Ammon's horn (tissue), 1 donor: ENCODE data around the gene MSI2.

Experiments
- DNase-seq: peaks from one replicate; pipeline ENCODE4 v3.0.0-alpha.2; 2016; ENCODE audit warnings: low spot score

Gene MSI2

GRCh38 chr17:57527221-57528057 is 271.1 kb downstream of the MSI2 start:
- DNase-seq: no peak

DNA sequence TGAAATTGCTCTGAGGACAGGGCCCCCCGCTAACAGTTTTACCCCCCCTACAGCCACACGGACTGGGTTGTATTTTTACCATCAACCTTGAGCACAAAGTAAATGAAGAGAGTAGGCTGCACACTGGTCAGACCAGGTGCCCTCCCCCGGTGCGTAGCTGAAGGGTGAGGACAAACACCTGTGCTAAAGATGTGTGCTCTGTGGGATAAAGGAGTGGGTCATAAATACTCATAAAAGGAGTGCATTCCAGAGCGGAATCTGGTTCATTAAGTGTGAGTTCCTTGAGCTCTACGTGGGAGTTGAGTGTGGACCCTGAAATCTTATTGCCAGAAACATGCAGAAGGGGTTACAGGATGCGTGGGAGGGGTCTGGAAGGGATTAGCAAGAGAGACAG is 271.7 kb downstream of the MSI2 start:
- DNase-seq: no peak

DNA sequence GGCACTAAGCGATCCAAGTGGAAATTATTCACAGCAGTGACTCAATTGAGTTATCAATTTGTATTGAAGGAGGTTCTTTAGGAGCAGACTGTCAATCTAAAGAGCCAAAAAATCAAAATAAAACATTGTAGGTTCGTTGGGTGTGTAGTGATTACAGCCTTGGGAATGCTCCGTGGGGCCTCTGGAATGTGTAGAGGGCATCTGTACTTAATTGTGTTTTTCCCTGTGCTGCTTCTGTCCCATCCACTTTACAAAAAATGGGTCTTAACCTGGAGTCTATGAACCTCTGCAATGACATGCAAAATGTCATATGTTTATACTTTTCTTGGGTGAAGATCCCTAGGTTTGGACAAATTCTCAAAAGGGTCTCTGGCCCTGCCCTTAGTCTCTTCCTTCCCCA is 273.7 kb downstream of the MSI2 start:
- DNase-seq: no peak

DNA sequence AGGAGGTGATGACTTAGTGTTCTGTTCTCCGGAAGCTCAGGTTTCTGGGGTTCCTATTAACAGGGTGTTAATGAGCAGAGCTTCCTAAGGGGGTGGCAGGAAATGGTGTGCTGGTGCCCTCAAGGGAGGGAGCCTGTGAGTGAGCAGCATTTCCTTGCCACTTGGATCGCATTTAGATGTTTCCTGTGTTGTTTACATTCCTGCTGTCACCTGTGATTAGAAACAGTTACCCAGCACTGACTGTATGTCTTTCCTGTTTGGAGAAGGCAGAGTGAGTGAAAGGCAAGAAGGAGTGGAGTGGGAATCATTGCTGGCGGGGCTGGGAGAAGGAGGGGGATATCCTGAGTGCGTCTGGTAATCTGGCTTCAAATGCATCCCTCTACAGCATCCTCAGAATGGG is 274.2 kb downstream of the MSI2 start:
- DNase-seq: no peak

DNA sequence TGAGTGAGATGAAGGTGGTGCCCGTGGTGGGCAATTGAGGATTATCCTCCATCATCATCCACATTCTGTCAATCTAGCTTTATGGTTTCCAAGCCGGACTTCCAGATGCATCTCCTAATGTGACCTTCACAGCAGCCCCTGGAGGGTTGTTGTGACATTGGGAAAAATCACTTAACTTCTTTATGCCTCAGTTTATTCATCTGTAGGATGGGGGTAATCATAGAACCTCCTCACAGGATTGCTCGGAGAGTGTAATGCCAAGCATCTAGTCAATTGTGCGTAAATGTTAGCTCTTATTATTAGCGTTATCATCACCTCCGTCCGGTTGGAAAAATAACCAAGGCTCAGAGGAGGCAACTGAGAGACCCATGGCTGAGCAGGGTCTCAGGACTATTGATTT is 274.8 kb downstream of the MSI2 start:
- DNase-seq: no peak

DNA sequence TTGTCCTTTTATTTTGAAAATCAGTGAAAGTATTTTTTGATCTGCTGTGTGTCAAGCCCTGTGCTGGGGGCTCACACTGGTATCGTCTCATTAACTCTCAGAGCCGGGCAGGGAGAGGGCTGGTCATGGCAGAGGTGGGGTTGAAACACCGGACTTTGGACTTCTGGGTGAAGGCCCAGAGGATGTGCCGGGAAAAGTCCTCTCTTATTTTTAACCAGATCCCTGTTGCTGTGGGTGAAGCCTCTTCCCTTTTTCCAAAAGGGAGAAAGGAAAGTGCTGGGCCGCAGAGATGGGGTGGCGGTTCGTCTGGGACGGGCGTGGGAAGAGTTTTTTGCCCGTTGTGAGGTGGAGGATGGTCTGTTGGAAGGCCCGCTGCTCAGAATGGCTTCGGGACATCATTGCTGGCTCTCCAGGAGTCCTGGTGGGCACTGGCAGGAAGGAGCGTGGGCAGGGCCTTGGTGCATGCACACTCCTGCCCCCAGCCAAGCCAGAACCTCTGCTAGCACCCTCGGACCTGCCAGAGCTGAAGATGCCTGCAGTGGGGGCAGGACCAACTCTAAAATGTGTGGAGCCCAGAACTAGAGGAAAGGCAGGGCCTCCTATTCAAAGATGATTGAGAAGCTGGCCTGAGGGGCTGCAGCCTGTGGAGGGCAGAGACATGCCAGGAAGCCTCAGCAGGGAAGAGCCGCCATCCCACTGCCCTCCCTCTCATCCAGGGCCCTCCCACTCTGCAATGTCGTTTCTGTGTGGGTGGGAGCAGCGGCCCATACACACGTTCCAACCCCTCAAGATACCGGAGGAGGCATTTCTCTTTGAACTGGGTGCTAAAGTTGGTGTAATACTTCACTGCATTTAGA is 275.6 kb downstream of the MSI2 start:
- no peak for DNase-seq

- DNase-seq: no peak
Measured at GRCh38 chr17:57532556-57532955, 276.2 kb downstream of the MSI2 start.

GRCh38 chr17:57532966-57533365 is 276.6 kb downstream of the MSI2 start:
- DNase-seq: no peak

DNA sequence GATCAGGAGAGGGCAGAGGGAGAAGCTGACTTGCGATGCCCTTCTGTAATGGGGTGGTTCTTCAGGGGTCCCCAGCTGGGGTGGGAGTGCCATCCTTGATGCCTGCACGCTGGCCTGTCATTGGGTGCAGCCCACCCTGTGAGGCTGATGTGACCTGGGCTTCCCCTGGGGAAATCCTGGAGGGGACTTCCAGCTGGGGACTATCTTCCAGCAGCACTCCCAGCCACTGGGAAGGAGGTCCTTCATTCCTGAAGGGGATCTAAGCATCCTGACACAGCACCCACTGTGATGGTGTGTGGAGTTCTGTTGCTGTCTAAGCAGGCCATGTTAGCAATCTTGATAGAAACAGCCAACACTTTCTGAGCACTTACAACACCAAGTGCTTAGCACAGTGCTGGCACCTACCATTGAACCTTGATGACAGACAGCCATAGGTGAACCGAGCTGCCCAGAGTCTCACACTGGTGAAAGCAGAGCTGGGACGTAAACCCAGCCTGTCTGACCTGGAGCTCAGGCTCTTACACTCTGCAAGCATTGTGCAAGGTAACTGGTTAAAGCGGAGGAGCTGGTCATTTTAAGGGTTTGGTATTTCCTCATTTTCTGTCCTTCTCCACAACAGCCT is 277.5 kb downstream of the MSI2 start:
- no peak for DNase-seq

- DNase-seq: no peak
Measured at GRCh38 chr17:57534863-57535248, 278.5 kb downstream of the MSI2 start.

DNA sequence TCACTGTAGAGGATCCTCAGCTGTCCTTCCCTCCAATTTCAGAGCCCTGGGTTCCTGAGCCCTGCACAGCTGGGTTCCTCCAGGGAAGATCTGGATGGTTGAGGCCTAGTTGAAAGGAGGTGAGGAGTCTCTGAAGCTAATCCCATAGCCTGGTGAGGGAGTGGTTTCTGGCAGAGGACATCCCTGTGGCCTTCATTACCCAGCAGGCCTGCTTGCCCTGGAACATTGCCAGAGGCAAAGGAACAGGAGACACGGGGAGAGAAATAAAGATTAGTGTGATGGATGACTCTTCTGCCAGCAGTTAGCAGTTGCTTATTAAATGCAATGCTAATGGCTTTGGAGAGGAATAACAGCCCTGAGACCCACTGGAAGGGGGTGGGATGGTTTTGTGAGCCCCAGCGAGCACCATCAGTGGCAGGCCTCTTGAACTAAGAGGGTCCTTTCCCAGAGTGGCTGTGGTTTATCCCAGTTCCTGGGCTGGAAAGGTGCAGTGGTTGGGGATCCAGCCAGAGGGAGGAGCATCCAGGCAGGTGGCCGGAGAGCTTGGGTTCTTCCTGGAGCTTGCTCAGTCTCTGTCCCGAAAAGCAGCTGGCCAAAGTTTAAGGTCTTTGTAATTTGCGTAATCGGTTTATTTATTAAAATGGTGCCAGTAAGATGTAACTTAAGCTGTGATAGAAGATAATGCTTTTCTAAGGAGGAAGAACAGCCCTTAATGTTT is 279.1 kb downstream of the MSI2 start:
- DNase-seq: no peak

DNA sequence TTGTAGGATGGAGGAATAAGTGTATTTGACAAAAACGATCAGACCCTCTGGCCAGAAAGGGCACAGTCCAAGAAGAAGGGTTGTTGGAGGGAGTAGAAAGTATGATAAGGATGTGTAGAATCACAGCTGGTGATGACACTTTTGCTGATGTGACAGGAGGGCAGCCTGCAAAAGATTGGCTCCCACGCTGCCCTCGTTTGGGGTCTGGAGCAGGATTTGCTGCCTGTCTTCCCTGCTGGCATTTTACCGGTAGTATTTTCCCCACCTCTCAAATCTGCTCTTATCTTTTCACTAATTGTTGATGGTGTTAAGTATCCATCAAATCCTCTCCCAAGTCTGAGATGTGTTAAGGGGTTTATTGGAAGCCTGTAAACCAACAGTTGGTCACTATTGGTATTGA is 280.0 kb downstream of the MSI2 start:
- DNase-seq: no peak

DNA sequence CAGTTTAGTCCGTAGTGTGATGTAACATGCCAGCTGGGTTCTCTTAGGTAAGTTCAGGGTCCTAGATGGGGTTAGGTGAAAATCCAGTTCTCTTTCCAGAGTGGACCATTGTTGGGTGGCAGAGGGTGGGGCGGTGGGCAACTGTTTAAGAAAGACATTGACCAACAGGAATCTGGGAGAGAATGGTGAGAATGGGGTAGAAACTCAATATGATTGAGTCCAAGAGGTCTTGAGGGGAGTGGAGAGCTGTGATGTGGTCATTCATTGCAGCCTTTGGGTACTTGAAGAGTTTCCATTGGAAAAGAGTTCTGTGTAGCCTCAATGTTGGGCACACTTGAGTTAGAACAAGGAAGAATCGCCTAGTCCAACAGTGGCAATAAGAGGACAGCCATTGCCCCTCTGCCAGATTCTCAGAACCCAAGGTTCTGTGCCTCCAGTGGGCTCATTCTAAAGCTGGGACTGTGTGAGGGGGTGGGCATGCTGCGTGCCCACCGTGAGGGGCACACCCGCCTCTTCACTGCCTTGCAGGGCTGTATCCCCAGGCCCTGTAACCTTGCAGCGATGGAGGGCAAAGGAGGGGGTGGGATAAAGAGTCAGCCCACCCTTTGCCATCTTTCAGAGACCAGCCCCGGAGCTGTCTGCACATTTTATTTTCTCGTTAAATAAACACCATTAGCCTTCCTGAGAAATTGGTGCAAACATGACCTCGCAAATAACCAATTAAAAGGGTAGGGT is 280.6 kb downstream of the MSI2 start:
- DNase-seq: no peak

DNA sequence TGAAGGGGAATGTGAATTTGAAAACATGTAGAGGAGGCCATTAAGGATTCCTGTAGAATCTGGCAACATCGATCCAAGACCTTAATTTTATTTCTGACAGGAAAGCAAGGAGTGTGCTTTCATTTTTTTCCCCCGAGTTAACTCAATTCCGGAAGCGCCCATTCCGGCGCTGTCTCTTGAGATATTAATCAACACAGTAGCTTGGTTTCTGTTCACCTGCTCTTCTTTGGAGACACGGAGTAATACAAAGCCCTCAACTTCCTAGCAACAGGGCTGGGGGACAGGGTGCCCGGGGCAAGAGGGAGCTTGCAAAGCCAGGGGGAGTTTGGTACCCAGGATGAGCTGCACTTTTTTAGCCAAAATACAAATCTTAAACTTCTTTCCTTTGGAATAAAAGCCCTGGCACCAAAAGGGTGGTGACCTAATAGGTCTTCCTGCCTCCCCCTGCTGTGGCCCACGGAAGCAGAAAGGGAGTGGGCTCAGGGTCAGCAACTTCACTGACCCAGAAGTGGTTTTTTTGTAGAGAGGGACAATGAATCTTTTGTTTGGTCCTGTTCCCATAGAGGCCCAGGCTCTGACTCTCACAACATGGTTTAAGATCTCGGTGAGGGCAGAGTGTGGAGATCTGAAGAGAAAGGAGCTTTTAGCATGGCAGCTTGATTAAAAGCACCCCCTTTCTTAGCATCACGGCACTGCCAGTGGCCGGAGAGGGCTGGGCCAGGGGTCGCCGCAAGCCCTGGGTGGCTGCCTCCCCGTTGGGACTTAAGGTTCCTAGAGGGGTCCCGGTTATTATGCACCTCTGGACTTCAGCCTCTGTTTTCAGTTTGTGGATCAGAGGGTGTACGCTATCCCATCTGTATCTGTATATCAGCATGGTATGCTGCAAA is 281.4 kb downstream of the MSI2 start:
- no peak for DNase-seq

DNA sequence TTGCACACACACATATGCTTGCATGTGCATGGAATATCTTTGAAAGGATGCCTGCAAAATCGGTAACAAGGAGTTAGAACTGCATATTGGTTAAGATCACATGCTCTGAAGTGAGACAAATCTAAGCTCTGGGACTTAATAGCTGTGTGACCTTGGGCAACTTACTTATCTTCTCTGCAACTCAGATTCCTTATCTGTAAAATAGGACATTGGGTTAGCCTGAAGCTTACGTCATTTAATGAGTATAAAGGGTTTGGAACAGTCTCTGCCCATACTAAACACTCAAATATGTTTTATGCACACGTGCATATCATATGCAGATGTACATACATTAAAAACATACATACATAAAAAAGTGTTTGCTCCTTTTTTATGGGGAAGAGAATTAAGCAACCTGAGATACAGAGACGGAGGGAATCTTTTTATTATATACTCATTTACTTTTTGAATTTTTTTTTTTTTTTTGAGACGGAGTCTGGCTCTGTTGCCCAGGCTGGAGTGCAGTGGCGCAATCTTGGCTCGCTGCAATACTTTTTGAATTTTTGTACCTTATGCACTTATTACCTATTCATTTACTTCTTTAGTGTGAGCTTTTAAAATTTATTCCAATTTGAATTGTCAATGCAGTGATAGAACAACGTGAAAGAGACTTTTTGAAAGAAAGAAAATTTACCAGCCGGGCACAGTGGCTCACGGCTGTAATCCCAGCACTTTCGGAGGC is 282.6 kb downstream of the MSI2 start:
- DNase-seq: no peak

DNA sequence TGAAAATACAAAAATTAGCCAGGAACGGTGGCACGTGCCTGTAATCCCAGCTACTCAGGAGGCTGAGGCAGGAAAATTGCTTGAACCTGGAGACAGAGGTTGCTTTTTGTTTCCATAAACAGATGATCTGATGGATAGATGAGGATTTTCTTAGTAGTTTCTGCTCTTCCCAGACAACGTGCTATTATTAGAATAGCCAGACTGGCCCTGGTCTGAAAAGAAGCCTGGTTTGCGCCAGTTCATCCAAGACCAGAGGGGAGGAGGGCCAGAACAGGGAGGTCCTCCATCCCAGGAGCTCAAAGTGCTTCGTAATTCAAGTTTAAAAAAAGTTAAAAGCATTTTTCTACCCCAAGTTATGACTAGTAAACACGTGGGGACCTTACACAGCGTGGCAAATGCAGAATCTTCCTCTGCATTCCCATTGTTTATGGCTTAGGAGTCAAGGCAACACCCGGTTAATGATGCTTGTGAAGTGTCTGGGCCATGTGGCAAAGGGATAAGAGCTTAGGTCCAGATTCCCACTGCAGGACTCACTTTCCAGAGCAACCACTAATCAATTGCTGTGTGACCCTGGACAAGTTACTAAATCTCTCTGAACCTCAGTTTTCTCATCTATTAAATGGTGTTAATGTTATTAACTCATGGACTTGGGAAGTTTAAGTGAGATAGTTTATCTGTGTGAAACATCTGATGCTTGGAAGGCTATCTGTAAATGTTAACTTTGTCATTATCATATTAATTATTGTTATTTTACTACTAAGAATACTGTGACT is 283.4 kb downstream of the MSI2 start:
- DNase-seq: no peak

GRCh38 chr17:57540596-57540995 is 284.3 kb downstream of the MSI2 start:
- DNase-seq: no peak

- DNase-seq: no peak
Measured at GRCh38 chr17:57541049-57541448, 284.7 kb downstream of the MSI2 start.
